Fibroblast of skin of back (primary cell): ENCODE results near the gene NEB.
"Not testable (repeated sequence)": the region's sequence is repeated elsewhere in the genome, so short reads cannot be mapped to it uniquely, and the experiment has no call there.

Source experiments
- DNase-seq: peaks from one replicate; pipeline ENCODE4 v3.0.0-alpha.2; 2013

The NEB gene

DNA sequence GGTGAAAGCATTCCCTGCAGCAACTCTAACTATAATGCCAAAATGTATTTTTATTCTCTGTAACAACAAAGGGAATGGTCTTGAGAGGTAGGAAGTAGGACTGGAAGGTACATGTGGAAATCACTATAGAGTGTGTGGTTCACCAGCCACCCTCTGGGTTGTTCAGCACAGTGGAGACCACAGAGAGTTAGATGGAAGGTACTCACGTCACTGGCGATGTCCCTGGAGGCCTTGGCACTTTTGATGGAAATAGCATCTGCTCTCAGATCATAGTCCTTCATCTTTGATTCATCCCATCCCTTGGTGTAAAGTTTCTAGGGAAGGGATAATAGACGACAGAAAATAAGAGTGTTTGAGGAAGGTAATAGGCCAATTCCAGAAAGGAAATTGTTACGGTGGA lies 124.0 kb downstream of the NEB start:
- no peak for DNase-seq

DNA sequence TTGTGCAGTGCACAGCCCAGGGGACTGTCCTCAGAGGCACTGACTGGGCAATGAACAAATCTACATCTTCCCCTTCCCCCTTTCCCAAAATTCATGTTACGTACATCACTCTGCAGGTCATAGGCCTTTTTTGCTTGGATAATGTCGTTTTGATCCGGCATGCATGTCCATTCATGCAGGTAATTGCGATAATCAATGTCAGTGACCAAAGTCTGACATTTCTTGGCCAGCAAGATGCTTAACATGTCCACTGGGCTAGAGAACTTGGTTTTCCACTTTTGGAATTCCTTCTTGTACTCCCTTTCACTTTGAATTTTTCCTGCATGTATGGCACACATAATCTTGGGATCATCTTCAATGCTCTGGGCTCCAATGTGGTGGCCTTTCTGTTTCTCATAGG lies 124.6 kb downstream of the NEB start:
- no peak for DNase-seq

DNA sequence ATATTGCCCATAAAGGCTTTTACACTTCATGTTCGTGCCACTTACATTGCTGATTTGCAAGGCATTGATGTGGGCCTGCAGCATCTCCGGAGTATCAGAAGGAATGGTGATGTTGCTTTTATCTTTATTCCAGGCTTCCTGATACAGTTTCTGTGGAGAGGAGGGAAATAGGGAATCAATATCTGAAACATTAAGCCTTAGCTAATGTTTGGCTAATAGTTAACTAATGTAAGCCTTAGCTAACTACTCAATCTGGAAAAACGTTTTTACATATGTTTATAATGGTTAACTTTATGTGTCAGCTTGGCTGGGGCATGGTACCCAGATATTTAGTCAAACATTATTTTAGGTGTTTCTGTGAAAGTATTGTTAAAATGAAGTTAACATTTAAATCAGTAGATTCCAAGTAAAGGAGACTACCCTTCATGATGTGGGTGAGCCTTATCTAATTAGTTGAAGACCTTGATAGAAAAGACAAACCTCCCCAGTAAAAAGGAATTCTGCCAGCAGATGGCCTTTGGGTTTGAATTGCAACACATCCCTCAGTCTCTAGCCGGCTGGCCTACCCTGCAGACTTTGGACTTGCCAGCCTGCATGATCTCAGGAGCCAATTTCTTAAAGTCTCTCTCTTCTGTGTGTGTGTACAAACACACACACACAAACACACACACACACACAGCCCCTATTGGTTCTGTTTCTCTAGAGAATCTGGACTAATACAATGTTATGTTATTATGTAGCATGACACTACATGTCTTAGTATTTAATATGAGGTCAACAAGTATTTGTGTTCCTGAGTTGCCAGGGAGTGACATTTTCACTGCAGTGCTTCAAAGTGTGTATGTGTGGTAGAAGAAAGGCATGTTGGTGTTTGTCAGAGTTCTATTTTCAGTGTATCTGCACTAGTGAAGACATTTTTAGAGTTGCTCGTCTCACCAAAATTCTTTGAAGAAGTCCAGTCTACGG lies 126.5 kb downstream of the NEB start:
- not testable (repeated sequence) for DNase-seq

DNA sequence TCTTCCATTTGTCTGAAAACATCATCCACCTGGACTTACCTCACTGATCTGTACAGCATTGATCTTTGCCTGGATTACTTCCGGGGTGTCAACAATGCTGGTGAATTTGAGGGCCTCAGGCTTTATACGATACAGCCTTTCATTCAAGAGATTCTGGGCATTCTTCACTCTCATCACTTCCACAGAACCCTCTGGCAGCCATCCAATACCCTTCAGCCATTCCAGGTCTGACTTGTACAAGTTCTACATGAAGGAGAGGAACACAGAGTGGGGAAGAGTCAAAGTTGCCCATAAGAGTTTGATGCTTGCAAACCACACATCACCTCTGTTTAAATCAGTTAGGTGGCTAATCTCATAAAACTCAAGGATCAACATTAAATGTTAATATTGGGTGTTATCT lies 130.7 kb downstream of the NEB start:
- DNase-seq = not testable (repeated sequence)

DNA sequence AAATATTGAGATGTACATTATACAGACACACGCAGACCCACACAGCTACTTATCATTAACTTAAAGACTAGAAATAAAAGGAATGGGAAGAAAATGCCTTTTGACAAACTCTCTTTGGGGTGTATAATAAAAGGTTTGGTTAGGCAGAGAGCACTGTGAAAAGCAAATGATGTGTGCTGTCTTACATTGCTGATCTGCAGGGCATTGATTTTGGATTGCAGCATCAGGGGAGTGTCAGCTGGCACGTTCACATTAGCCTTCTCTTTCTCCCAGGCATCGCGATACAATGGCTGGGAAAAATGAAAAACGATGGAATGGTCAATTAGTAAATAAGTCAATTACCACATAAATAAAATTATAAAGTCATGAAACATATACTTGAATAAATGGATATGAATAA lies 131.9 kb downstream of the NEB start:
- not testable (repeated sequence) for DNase-seq

DNA sequence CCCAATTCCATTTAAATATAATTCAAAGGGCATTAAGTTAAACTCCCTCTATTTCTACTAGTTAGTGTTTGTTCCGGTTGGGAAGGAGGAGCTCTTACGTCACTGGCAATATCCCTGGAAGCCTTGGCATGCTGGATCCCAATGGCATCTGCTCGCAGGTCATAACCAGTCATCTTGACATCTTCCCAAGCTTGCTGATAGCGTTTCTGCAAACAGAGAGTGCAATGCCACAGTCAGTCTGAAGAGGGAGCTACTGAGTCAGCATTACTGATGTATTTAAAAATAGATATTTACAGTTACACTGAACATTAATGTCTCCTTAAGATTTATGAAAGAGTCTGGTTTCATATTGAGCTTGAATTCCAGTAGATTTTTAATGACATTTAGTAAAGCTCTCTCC lies 132.5 kb downstream of the NEB start:
- not testable (repeated sequence) for DNase-seq

DNA sequence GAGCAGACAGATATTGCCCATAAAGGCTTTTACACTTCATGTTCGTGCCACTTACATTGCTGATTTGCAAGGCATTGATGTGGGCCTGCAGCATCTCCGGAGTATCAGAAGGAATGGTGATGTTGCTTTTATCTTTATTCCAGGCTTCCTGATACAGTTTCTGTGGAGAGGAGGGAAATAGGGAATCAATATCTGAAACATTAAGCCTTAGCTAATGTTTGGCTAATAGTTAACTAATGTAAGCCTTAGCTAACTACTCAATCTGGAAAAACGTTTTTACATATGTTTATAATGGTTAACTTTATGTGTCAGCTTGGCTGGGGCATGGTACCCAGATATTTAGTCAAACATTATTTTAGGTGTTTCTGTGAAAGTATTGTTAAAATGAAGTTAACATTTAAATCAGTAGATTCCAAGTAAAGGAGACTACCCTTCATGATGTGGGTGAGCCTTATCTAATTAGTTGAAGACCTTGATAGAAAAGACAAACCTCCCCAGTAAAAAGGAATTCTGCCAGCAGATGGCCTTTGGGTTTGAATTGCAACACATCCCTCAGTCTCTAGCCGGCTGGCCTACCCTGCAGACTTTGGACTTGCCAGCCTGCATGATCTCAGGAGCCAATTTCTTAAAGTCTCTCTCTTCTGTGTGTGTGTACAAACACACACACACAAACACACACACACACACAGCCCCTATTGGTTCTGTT lies 137.2 kb downstream of the NEB start:
- DNase-seq = not testable (repeated sequence)

DNA sequence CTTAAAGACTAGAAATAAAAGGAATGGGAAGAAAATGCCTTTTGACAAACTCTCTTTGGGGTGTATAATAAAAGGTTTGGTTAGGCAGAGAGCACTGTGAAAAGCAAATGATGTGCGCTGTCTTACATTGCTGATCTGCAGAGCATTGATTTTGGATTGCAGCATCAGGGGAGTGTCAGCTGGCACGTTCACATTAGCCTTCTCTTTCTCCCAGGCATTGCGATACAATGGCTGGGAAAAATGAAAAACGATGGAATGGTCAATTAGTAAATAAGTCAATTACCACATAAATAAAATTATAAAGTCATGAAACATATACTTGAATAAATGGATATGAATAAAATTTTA lies 142.4 kb downstream of the NEB start:
- DNase-seq = not testable (repeated sequence)

DNA sequence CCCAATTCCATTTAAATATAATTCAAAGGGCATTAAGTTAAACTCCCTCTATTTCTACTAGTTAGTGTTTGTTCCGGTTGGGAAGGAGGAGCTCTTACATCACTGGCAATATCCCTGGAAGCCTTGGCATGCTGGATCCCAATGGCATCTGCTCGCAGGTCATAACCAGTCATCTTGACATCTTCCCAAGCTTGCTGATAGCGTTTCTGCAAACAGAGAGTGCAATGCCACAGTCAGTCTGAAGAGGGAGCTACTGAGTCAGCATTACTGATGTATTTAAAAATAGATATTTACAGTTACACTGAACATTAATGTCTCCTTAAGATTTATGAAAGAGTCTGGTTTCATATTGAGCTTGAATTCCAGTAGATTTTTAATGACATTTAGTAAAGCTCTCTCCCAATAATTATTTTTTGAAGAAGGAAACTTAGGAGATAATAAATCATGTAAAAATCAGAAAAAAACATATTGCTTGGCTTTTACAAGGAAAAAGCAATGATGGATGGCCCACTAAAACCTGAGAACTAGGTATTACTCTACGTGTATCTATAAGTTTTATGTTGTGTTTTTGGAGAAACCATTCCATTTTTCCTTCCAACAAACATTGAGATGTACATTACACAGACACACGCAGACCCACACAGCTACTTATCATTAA lies 142.9 kb downstream of the NEB start:
- DNase-seq = not testable (repeated sequence)

DNA sequence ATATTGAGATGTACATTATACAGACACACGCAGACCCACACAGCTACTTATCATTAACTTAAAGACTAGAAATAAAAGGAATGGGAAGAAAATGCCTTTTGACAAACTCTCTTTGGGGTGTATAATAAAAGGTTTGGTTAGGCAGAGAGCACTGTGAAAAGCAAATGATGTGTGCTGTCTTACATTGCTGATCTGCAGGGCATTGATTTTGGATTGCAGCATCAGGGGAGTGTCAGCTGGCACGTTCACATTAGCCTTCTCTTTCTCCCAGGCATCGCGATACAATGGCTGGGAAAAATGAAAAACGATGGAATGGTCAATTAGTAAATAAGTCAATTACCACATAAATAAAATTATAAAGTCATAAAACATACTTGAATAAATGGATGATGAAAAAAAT lies 153.0 kb downstream of the NEB start:
- not testable (repeated sequence) for DNase-seq

DNA sequence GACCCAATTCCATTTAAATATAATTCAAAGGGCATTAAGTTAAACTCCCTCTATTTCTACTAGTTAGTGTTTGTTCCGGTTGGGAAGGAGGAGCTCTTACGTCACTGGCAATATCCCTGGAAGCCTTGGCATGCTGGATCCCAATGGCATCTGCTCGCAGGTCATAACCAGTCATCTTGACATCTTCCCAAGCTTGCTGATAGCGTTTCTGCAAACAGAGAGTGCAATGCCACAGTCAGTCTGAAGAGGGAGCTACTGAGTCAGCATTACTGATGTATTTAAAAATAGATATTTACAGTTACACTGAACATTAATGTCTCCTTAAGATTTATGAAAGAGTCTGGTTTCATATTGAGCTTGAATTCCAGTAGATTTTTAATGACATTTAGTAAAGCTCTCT lies 153.6 kb downstream of the NEB start:
- DNase-seq = not testable (repeated sequence)

DNA sequence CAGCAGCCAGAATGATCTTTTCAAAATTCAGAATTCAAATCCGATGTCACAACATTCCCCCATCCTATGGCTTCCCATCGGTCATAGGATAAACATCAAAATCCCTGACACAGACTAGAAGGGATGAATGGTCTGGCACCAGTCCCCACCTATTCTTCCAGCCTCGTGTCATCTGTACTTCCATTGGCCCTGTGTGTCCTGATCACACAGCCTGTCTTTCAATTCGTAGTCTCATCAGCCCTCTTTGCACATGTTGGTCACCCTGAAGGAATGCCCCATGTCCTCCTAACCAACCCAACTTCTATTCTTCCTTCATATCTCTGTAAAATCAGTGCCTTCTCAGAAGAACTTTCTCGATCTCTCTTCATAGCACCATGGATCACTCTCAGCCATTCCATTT lies 157.2 kb downstream of the NEB start:
- DNase-seq = no peak

DNA sequence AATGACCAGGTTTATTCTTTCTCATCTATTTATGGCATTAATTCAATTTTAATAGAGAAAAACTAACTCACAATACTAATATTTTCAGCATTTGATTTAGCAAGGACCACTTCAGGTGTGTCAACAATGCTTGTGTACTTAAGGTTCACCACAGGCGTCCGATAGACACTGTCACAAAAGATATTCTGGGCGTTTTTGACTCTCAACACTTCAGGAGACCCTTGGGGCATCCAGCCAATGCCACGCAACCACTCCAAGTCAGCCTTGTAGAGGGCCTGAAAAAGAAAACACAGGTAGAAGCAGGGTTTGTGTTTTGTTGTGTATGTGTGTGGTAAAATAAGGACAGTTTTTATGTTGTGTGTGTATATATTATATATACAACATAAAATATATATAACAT lies 158.2 kb downstream of the NEB start:
- no peak for DNase-seq

DNA sequence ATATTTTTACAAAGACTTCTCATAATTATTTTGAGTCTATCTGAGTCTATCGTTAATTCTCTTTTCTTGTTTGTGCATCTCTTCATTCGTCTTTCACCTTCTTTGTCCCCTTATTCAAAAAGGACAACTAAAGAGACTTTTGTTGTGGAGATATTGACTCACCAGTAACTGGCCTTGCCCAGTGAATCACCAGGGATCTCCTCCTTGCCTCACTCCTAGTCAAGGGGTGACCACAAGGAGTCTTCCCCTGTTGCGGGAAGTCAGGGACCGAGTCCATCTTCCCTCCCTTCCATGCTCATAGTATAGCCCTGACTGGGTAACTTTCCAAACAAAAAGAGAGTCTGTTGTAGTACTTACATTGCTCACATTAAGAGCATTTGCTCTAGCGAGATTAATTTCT lies 158.9 kb downstream of the NEB start:
- peak; percentile 22 for DNase-seq

DNA sequence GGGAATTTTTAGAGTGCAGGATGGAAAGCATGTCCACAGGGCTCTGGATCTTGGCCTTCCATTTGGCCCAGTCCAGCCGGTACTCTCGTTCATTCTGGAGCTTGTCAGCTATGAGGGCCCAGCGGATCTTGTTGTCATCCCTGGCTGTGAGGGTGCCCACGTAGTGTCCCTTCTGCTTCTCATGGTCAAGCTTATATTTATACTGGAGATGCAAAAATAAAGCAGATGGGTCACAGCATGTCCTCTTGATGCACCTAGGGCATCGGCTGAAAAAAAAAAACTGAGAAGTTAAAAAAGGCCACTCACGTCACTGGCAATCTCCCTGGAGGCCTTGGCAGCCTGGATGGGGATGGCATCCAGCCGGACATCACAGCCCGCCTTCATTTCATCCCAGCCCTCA lies 164.1 kb downstream of the NEB start:
- no peak for DNase-seq

DNA sequence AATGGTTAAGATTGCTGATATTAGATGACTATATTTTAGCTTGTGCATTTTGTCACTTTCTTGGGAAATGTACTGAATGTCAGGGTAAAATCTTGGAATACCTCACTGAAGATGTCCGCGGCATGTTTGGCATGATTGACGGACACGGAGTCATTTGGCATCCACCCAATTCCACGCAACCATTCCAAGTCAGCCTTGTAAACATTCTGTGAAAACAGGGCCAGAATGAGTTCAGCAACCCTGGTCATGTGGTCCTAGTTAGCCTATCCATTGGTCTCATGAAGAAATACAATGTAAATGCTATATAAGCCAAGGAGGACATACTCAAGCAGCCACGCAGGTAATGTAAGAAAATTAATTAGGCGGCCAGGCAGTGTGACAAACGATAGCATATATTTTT lies 165.1 kb downstream of the NEB start:
- no peak for DNase-seq

DNA sequence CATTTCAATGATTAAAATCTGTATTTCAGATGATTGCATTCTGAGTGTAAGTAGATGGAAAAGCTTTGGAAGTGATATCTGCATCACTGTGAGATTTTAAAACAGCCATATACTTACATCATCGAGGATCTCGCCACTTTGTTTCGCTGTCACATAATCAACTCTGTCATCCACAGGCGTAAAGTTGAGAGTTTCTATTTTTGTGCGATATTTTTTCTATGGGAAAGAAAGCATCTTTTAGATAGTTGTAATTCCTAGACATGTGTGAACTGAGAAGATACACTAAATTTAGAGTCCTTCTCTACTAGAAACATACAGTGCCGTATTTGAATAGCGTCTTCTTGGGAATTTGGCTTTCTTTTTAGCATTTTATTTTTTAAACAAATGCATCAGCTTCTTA lies 165.8 kb downstream of the NEB start:
- no peak for DNase-seq

DNA sequence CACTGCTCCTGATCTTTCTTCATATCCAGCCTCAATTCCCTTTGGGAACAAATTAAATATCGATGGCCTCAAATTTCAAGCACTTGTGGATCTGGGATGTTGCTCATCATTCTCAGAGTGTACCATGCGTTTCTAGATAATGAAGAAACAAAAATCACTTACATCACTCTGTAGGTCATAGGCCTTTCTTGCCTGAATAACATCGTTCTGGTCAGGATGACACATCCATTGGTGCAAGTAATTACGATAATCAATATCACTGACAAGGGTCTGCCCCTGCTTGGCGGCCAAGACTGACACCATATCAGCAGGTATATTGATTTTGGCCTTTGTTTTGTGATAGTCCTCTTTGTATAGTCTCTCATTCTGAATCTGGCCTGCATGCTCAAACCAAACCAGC lies 167.3 kb downstream of the NEB start:
- DNase-seq = no peak

DNA sequence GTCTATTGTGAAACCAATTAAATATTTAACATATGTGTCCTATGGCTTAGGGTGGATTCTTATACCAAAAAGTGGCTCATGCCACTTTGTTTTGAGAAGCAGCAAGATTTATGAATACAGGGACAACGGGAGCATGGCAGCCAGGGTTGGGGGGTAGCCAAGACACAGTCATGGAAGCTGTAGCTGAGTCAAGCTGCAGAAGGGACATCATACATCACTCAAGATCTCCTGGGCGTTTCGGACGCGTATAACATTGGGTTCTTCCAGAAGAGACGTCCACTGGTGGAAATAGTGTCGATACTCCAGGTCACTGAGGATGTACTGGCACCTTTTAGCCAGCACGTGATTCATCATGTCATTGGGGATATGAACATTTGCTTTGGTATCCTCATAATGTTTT lies 171.9 kb downstream of the NEB start:
- no peak for DNase-seq

DNA sequence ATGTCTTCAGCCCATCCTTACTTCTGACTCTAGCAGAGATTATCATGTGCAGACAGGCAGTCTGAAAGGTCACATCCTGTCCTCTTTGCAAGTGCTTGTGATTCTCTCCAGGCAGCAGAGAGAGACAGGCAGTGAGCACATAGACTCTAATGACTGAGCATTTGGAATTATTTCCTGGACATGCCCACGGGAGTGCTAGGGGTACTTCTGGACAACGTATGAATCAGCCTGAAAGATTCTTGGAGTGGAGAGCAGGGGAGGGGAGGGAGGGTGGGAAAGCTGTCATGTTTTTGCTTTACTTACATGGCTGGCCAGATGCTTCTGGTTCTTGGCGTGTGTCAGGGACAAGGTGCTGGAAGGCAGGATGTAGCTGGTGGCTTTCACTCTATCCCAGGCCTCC lies 174.0 kb downstream of the NEB start:
- peak; percentile 82 for DNase-seq

DNA sequence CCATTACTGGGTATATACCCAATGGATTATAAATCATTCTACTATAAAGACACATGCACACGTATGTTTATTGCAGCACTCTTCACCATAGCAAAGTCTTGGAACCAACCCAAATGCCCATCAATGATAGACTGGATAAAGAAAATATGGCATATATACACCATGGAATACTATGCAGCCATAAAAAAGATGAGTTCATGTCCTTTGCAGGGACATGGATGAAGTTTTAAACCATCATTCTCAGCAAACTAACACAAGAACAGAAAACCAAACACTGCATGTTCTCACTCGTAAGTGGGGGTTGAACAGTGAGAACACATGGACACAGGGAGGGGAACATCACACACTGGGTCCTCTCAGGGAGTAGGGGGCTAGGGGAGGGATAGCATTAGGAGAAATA lies 174.8 kb downstream of the NEB start:
- DNase-seq = not testable (repeated sequence)

DNA sequence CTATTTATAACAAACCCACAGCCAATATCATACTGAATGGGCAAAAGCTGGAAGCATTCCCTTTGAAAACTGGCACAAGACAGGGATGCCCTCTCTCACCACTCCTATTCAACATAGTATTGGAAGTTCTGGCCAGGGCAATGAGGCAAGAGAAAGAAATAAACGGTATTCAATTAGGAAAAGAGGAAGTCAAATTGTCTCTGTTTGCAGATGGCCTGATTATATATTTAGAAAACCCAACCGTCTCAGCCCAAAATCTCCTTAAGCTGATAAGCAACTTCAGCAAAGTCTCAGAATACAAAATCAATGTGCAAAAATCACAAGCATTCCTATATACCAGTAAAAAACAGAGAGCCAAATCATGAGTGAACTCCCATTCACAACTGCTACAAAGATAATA lies 176.4 kb downstream of the NEB start:
- DNase-seq = not testable (repeated sequence)

DNA sequence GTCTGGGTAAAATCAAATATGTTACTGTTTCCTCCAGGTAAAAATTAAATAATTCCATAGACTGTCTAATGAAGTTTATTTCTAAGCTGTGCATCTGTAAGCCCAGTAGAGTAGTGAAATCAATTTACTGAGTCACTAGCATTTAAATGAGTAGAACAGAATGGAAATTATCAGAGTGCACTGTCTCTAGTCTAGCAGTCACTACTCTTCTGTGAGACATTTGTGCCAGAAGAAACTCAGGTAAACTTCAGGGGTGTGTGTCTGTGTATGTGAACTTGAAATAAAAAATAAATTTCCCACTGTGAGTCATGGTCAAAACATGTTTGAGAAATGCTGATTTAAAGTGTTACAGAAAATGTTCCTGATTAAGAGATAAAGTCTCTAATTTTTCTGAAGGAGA lies 178.2 kb downstream of the NEB start:
- DNase-seq = no peak

DNA sequence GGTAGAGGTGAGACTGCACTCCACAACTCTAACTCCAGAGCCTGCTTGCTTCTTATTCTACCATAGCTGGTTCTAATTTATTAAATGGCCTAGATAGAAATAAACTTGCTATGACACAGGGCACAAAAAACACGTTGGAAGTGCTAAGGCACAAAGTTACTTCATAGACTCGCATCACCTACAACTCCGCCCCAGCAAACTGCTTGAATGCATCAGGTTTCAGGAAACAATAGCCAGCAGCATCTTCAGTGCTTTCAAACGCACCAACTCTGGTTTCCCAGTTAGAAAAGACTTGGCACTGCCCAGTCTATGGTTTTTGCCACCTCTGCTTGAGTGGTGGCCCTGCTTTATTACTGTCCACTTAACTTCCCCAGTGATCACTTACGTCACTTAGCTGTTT lies 182.0 kb downstream of the NEB start:
- DNase-seq = no peak
